CD4-positive, alpha-beta T cell treated with Interleukin-15 for 4 hours (primary cell): ENCODE measurements around the gene STAT5B.

Experiments
- DNase-seq: peaks from one replicate; pipeline ENCODE4 v3.0.0-alpha.2; 2020; ENCODE audit warnings: low spot score

The STAT5B gene

DNA sequence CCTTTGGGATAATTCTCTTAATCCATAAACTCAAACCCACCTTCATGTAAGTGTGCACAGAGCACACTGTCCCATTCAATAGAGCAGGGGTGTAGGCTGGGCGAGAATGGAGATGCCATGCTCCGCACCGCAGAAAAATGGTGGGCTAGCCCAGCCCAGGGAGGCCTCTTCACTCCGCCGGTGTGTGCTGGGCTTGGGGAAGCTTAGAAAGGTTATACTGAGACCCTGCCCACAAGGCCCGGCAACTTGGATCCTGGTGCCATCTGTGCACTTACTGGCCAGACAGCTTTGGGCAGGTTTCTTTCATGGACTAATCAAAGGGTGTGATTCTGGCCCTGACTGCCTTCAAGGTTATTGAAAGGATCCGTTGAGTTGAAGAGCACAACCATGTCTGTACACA is 8.4 kb upstream of the STAT5B start:
- DNase-seq, result no peak

DNA sequence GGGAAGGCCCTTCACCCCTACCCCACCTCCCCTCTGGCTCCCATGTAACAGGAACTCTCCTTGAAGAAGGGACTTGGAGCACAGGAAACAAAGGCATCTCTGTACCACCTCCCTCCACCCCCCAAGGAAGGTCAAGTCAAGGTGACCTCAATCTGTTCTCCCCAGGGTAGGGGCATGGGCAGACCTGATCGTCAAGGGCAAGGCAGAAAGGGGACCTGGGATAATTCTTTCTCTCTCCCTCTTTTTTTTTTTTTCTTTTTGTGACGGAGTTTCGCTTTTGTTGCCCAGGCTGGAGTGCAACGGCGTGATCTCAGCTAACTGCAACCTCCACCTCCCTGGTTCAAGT is 7.8 kb upstream of the STAT5B start:
- DNase-seq, result no peak

DNA sequence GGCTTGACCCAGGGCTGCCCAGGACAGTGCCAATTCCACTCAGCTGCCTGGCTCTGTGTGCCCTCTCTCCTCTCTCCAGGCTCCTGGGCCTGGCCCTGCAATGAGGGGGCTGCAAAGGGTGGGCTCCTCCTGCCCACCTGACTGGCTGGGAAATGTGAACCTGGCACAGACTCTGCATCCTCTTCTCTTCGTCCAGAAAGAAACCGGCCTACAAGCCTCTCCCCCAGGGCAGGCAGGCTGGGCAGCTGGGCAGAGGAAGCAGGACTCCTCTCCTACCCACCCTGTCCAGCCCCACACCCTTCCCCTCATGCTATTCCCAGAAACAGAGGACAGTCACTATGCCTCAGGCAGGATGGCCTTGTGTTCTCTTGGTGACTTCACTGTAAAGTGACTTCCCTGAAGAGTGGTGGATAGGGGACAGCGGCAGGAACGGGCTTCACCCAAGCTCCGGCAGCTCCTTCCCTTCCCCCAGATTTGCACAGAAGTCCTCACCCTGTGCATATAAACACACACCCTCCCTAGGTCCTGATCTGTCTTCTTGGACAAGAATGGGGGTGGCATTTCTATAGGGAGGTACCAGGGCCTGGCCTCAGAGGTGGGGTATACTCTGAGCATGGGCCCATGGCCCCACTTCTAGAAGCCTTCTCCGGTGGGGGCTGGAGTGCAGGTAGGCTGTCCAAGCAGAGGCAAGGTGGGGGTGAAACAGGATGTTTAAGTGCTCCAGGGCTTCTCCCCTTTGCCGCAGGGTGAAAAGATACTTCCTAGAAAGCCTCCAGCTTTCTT is 7.2 kb upstream of the STAT5B start:
- DNase-seq, result no peak

DNA sequence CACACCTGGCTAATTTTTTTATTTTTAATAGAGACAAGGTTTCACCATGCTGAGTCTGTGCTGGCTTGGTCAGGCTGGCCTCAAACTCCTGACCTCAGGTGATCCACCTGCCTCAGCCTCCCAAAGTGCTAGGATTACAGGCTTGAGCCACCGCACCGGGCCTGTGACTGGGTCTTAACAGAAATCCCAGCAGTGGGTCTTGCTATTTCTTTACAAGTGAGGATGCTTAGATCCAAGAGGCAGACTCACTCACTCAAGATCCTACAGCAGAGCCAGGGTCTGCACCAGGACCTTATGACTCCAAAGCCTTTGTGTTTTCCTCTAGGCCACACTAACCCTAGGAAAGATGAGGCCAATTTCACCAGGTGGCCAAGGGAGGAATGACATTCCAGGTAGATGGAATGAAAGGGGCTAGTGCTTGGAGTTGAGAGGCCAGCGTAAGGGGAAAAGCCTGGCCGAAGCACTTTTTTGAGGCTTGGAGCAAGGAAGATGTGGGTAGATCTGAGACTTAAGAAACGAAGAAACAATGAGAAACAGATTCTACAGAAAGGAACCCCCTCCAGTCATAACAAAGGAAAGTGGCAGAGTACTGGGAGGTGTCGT is 6.4 kb upstream of the STAT5B start:
- no peak for DNase-seq

DNA sequence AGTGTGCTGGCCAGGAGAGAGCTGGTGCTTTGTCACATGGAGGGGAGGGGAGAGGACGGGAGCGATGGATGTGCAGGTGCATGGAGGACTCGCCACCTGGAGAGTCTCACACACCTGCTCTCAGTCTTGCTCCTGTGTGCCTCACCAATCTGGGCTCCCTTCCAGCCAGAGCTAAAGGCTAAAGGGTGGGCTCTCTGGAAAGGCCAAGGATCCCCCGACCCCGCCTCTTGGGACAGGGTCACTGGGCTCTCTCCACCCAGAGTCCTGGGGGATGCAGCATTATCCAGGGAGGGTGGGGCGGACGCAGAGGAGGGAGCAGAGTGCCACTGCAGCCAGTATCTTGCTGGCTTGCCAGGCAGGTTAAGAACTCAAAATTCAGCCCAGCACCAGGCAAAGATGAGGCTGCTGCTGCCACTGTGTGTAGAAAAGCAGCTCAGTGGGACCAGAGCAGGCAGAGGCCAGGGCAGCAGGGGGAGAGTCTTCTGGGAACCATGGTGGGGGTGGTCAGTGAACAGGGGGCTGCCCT is 5.4 kb upstream of the STAT5B start:
- DNase-seq, result no peak

DNA sequence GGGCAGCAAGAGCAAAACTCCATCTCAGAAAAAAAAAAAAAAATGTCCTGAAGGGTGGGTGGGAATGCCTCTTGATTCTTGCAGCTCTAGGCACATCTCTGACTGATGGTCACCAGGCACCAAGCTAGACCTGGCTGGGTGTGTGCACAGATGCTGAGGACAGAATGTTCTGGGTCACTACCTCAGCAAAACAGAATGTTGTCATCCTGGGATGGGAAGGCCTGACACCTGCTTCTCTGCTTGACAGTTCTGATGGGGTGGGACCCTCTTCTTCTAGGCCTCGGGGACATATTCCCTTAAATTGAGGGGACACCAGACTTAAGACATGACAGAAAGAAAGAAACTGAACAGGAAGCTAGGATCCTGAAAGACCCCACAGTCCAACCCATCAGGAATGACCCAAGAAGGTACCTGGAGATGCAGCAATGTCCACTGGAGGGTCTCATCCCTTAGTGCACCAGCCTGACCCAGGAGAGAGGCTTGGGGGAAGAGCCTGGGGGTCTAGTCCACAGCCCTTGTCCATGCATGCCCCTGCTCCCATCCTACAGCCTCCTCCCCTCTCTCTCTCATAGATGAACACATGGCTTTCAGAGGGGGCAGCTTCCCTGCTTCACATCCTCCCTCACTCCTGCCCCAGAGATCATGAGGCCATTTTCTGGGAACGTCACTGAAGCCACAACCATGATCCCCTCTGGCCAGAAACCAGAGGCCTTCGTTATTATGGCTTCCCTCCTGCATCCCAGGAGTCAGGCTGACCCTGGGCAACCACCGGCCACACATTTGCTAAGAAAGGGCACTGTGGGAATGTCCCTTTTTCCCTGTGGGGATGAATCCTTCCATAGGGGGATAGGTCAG is 3.8 kb upstream of the STAT5B start:
- no peak for DNase-seq

DNA sequence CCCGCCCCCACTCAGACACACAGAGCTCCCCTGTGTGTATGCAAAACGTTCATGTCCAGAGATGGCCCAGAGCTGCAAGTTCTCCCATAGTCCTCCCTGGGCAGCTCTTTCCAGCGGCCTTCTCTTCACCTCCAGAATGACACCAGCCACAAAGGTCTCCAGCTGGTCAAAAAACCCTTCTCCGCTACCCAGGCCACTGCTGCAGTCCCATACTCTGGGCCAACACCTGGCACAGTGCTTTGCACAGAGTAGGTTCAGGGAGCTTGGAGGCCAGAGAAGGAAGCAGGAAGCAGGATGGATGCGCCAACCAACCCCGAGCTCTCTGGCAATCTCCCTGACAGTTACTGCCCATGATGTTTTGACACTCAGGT is 1.1 kb upstream of the STAT5B start:
- no peak for DNase-seq

DNA sequence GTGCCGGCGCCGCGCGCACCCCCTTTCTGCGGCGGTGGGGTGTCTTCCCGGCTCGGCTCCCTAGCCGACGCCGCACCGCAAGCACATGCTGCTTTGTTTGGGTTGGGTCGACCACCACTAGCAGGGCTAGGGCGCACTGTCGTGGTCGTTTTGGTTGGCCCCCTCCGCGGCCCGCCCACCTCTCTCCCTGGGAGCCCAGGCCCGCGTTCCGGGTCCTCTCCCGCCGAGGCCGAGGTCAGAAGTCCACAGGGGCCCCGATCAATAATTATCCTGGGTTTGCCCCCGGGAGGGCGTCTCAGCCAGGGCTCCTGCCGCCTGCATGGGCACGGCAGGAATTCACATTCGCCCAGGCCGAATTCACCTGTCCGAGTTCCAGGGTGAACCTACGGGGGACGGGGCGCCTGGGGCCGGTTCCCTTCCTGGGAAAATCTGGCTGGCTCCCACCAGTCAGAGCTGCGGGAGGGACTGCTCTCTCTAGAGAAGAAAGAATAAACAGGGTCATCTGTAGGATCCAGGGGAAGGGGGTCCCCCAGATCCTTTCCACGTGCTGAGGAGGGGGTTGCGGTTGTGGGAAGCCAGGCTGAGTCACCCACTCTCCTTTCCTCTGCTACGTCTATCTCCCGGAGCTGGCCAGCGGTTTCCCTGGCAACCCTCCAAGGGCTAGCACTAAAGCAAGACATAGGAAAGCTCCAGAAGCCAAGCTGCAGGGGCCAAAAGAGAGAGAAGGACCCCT is 584 bp upstream of the STAT5B start:
- DNase-seq, result no peak

DNA sequence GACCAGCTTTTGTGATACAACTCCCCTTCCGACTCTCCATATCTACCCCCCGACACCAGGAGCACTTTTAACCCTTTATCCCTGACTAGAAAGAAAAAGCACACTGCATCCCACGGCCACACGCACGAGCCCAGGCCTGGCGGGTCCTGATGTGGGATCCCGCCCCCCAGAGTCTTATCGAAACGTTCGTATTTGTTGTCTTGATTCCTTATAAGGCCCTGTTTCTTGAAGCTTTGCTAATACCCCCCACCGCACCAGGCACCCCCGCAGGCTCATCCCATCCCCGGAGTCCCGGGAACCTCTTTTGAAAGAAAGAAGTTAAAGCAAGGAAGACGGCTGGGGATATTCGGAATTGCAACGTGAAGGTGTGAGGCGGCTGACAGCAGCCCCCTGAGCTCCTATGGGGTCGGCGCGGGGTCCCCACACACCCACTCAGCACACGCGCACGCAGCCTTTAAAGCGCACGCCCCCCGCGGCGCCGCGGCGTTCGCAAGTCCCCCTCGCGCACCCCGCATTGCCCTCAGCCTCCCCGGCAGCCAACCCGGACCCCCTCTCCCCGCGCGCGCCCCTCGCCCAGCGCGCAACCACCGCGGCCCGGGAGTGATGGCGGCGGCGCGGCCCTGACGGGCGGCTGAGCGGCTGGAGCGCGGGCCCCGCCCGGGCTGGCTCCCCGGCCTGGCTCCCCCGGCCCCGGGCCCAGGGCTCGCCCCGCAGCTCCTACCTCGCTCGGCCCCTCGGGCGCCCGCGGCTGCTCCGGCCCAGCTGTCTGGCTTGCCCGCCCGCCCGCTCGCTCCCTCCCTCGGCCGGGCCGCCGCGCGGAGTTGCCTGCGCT is 448 bp downstream of the STAT5B start:
- no peak for DNase-seq

DNA sequence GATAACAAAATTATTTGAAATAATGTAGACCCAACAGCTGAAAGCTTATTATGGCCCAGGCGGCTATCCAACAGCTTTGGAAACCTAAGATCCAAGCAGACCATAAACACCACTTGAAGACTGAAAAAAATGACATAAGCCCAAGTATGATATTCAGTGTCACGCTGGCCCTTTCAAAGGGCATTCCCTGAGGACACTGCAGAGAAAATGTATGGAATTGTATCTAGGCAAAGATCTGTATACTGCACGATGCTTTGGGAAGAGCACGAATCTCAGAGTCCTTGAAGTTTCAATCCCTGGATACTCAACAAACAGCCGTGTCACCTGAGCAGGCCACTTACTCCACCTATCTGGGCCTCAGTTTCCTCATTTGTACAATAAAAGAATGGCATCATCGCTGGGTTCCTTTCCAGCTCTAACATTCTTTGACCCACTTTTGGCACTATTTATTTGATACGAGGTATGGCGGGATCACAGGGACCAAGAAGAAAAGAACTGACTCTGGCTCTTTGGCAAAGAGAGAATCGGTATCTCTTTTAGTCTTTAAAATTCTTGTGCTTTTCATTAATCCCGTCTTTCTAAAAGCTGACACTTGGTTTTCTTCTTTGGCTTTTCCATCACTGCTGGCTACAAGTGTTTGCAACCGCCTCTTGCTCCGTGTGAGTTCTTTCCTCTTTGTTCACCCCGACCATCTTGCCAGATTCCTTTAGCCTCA is 1.2 kb downstream of the STAT5B start:
- DNase-seq, result no peak

DNA sequence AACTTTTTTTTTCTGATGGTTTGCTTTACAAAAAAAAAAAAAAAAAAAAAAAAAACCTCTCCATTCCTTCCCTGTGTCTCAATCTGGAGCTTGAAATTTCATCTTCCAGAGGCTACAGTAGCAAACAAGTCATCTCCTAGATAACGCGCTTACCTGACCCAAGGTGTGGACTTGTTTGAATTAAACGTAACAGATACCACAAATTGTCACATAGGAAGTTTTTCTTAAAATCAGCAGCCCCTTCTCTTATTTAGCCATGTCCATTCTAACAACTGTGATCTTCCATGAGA is 2.0 kb downstream of the STAT5B start:
- no peak for DNase-seq

DNA sequence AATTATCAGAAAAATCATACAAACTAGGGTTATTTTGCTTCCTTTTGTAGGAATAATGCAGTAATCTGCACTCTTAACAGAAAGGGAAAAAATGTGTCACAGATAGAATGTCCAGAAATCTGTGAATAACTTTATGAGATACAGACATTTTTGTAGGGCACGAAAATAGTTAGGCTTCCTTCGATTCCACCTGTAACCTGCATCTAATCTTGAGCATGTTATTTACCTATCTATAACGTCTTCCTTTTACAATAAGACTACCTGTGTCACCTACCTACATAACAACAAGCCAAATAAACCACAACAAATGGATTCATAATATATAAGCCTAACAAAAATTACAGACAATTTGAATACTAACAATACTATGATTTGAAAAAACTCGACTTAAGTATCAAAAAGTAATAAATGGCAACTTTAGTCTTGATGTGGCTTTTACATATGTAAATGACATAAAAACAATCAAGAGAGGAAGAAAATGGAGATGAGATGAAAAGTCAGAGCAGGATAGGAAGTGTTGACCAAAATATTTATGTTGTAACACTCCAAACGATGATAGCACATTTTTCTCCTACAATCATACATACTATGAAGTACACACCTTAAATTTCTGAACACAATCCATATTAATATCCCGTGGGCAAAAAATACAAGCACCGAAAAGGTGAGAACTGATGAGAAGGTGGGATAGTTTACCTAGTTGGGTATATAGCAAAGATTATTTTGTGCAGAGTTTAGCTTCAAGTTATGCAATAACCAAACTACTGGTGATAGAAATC is 2.5 kb downstream of the STAT5B start:
- DNase-seq, result no peak

DNA sequence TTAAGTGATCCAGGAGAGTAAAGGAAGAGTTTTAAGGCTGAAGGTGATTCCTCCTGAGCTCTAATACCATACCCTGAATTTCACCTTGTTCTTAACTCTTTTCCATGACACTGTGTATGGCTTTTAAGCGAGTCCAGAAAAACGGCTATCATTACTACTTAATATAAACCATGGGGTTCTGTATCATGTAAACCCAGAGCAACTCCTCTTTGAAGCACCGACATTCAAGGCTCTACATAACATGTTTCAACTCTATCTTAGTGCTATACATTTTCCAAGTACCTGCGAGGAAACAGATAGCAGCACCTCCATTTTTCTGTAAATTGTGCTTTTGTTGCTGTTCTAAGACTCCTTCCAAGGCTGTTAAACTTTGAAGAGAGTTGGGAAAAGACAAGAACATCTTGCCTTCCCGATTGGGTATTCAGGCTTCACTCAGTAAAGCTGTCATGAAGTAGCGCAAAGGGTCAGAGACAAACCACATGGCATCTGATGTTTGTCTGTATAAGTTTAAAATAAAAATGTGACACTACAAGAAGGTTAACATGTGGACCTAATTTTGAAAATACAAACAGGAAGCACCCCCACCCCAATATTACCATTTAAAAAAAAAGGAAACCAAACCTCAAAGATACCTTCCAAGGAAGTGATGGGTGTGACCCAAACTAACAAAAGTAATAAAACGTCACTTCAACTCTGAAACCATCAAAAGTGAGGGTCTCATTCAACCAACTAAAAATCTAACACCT is 3.9 kb downstream of the STAT5B start:
- DNase-seq, result peak; percentile 48

DNA sequence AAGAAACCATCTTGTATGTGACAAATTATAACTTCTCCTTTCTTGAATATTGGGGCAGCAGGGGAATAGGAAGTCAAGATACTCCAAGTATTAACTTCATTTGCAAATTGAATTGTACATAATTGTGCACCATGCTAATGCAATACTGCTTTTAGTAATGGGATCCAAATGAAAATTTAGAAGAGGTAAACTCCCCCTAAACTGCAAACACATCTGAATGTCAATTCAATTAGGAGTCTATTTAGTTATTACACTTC is 4.5 kb downstream of the STAT5B start:
- DNase-seq, result no peak

DNA sequence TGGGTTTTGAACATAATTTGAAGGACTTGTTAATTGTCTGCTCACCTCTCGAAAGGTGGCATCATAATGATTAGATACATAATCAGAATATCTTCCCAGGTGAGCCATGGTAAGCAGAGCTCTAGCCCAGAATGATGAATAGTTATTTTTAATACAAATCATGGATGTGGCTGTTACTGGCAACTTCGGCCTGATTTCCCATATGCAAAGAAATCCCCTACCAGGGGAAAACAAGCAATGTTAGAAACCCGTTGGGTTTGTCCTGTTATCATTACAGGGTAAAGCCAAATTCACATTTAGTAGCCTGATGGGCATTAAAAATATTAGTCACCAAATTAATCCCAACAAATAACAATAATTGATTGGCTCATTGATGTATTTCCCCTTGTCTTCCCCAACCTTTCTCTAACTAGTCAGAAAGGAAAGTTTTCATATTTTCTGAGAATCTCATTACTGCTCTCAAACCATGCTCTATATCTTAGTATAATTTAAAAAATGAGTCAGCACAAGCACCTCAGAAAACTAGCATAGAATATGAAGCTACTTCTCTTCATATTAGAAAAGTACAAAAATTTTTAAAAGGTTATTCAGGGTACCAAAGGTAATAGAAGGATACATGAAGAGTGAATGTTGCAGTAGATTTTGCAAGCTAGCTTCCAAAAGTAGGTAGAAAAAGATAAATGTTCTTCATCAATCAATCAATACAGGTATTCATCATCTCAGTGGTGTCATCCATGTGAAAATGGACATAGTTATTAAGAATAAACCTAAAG is 5.0 kb downstream of the STAT5B start:
- DNase-seq, result peak; percentile 41

DNA sequence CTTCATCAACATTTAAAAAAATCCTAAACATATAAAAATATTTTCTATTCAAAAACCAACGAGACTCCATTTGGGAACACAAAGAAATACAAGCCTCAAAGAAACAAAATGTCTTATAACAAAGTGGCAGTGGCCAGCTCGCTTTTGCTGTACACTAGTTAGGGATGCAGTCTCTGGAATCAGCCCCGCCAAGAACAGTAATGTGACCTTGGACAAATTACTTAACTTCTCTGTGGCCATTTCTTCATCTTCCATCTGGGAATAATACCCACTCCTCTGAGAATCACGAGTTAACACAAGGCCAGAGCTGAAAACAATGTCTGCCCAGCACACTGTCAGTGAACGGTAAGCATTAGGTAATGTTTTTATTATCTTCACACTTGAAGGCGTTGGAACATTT is 5.6 kb downstream of the STAT5B start:
- DNase-seq, result no peak

DNA sequence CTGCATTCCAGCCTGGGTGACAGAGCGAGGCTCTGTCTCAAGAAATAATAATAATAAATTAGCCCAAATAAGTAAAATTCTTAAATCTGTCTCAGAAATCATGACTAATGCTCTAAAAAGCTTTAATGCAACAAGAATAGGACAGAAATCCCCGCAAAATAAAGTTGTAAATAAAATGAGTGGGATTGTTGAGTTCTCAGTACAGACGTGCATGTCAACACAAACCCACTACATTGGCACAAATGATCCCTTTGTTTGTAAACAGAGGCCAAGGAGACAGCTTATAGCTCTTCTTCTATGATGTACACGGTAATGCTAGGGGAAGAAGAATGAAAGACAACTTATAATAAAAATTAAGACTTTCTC is 6.0 kb downstream of the STAT5B start:
- DNase-seq, result no peak

DNA sequence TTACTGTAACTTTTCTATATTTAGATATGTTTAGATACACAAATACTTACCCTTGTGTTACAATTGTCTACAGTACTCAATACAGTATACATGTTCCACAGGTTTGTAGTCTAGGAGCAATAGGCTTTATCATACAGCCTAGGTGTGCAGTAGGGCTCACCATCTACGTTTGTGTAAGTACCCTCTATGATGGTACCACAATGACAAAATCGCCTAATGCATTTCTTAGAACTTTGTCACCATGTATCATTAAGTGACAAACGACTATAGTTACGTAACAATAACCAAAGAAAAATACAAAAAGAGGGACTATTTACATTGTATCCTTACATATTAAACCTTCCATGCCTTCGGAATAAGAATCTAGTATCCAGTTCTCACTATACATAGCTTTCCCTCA is 8.0 kb downstream of the STAT5B start:
- DNase-seq, result no peak
